Panc1 (cell line): ENCODE results near the gene CEBPE. TPM values are rescaled to one million over a fixed set of nuclear protein-coding genes. Genes with fewer than 3 reads are reported as not detected.

Source experiments
- ATAC-seq: fragments of 200-7000 bp; cut with Tn5 transposase; 2 replicates; pipeline ENCODE4 v1.9.1; 2020; ENCODE audit warnings: mild to moderate bottlenecking, moderate library complexity
- BruUV-seq: library from RNA; stranded (reverse); fragments of 400-500 nt; replicated peaks from 2 replicates; lab custom pipeline; 2021; lab: Mats Ljungman, UMichigan
- CTCF ChIA-PET: fragments of 300-600 bp; sonication (Branson Sonifier 250); formaldehyde crosslinking; loops from one replicate; lab custom pipeline; 2022; ENCODE audit warnings: antibody characterized with exemption; lab: Charles Lee
- POLR2A ChIA-PET: fragments of 300-600 bp; sonication (Branson Sonifier 250); formaldehyde crosslinking; loops from one replicate; lab custom pipeline; 2022; ENCODE audit warnings: antibody characterized with exemption; lab: Charles Lee
- DNase-seq: peaks from one replicate; pipeline ENCODE4 v3.0.0-alpha.2; 2010; ENCODE audit warnings: low read depth, low spot score
- H3K27ac ChIP-seq: 2 replicates; pipeline ENCODE4 v1.5.1; 2011; ENCODE audit warnings: mild to moderate bottlenecking, low read length, inconsistent platforms
- H3K27me3 ChIP-seq: fragments of 200-500 bp; sonication (Bioruptor generic); 2 replicates; pipeline ENCODE4 v1.6.0; 2014; ENCODE audit warnings: low read length, inconsistent platforms; ENCODE audit not compliant: control insufficient read depth, insufficient read depth
- H3K36me3 ChIP-seq: fragments of 200-500 bp; sonication (Bioruptor generic); 2 replicates; pipeline ENCODE4 v1.5.1; 2014; ENCODE audit warnings: inconsistent platforms, mild to moderate bottlenecking, low read length, moderate library complexity; ENCODE audit not compliant: control insufficient read depth, insufficient read depth
- H3K4me1 ChIP-seq: 2 replicates; pipeline ENCODE4 v1.5.1; 2011; ENCODE audit warnings: inconsistent platforms, mild to moderate bottlenecking, low read length, moderate library complexity; ENCODE audit not compliant: control insufficient read depth, insufficient read depth
- H3K4me3 ChIP-seq, 2 experiments: 2 replicates each; pipeline ENCODE4 v1.5.1; 2011 to 2012; ENCODE audit warnings: low read depth in 2 of 2, low read length in 2 of 2, mild to moderate bottlenecking in 2 of 2, inconsistent platforms in 1 of 2, moderate library complexity in 1 of 2
- H3K9me3 ChIP-seq: fragments of 200-500 bp; sonication (Bioruptor generic); 2 replicates; pipeline ENCODE4 v1.5.1; 2014; ENCODE audit warnings: low read depth, mild to moderate bottlenecking, inconsistent platforms, low read length, moderate library complexity; ENCODE audit not compliant: control insufficient read depth, insufficient read depth
- CTCF ChIP-seq: fragments of 450-650 bp; IDR thresholded peaks from 2 replicates; pipeline ENCODE4 v1.5.1; 2017; ENCODE audit warnings: mild to moderate bottlenecking
- POLR2AphosphoS5 ChIP-seq: IDR thresholded peaks from 2 replicates; pipeline ENCODE4 v1.6.1; 2012; ENCODE audit warnings: mild to moderate bottlenecking, low read depth, low read length, moderate library complexity
- REST ChIP-seq, 2 experiments: IDR thresholded peaks; 2 replicates each; pipeline ENCODE4 v1.6.1; 2011 to 2012; ENCODE audit warnings: low read depth in 2 of 2, control low read depth in 1 of 2, low read length in 1 of 2, mild to moderate bottlenecking in 1 of 2, moderate library complexity in 1 of 2; ENCODE audit not compliant: insufficient read depth in 1 of 2
- SIN3A ChIP-seq: IDR thresholded peaks from 2 replicates; pipeline ENCODE4 v1.6.1; 2012; ENCODE audit warnings: low read depth, mild to moderate bottlenecking, low read length, moderate library complexity, borderline replicate concordance; ENCODE audit not compliant: insufficient read depth
- TCF7L2 ChIP-seq: IDR thresholded peaks from 2 replicates; pipeline ENCODE4 v1.6.1; 2011; ENCODE audit warnings: mild to moderate bottlenecking, low read depth, low read length, inconsistent platforms
- in situ Hi-C: cut with HindIII; loops from 2 replicates; pipeline ENCODE4 v1.10.0; 2016; ENCODE audit warnings: low sequenced_read_pairs, low pct_unique_long_range_greater_than_20kb
- intact Hi-C: fragments of 100-400 bp; cut with micrococcal nuclease; formaldehyde crosslinking; loops from one replicate; pipeline ENCODE4 v1.10.0; 2022; ENCODE audit not compliant: unreplicated experiment
- total RNA-seq: library from RNA; stranded (reverse); gene quantifications from one replicate; pipeline ENCODE4 v1.2.1, GENCODE V29; 2021; ENCODE audit not compliant: unreplicated experiment

The CEBPE gene
- total RNA-seq, 1 experiment from 2014 or later = not detected

GRCh38 chr14:23078692-23079116 lies 40.4 kb downstream of the CEBPE start:
- Histone ChIP-seq H3K4me1 (peaks cover 13% of the 10 kb centered on the region), H3K9me3 (no peaks in the 10 kb centered on the region), H3K27ac (peak overlapping the region; percentile 72), H3K27me3 (no peaks in the 10 kb centered on the region), H3K4me3 (no peak overlapping the region), H3K36me3 (peaks cover 45% of the 10 kb centered on the region)
- DNase-seq (peak; percentile 68), ATAC-seq (peak; percentile 97)
- in situ Hi-C loops (no loop called here), intact Hi-C loops (no loop called here)
- ChIA-PET POLR2A (no interaction called here), CTCF (interaction anchor here (2.6 kb wide), 1 partner anchor 10 kb away, joined by 10 read pairs; no protein-coding TSS in a partner anchor)
- no TSS peak for BruUV-seq
- no peak for TF ChIP-seq TCF7L2
- no peak for TF ChIP-seq POLR2AphosphoS5
- TF ChIP-seq CTCF = no peak
- TF ChIP-seq REST (IDR thresholded peaks at IDR 0.05; ENCODE audit: insufficient read depth in 1 of 2, low read depth in 2 of 2, low read length in 1 of 2) = no peak

GRCh38 chr14:23077962-23078361 lies 41.1 kb downstream of the CEBPE start:
- no peak overlapping the region for H3K4me3 ChIP-seq
- in situ Hi-C loops (no loop called here), intact Hi-C loops (no loop called here)
- H3K27me3 ChIP-seq = no peaks in the 10 kb centered on the region
- peaks cover 13% of the 10 kb centered on the region for H3K4me1 ChIP-seq
- TF ChIP-seq TCF7L2 (no peak), CTCF (no peak), SIN3A (no peak), POLR2AphosphoS5 (no peak), REST (IDR thresholded peaks at IDR 0.05; ENCODE audit: insufficient read depth in 1 of 2, low read depth in 2 of 2, low read length in 1 of 2) (no peak)
- POLR2A ChIA-PET = no interaction called here
- CTCF ChIA-PET = interaction anchor here (0.6 to 2.6 kb wide), 3 partner anchors 9 to 137 kb away, joined by 3 to 10 read pairs (median 4); partner anchors contain the start of genes ACIN1 and C14orf119
- peaks cover 45% of the 10 kb centered on the region for H3K36me3 ChIP-seq
- no peak for DNase-seq
- H3K27ac ChIP-seq = peak overlapping the region; percentile 49
- H3K9me3 ChIP-seq = no peaks in the 10 kb centered on the region
- 0 out of 2 replicates have a peak, but pooled peaks have one; percentile 29 for ATAC-seq
- no TSS peak for BruUV-seq
